AG20443 (cell line): Measurements from ENCODE around the gene ATXN7.
A peak's percentile ranks its signal among the peaks of the same experiment; 100 is the strongest.

Experiments used
- DNase-seq: peaks from one replicate; pipeline ENCODE4 v3.0.0; 2012; ENCODE audit warnings: low spot score, mixed read lengths

ATXN7 gene

GRCh38 chr3:64019879-64020278, 156.2 kb downstream of the ATXN7 start:
- DNase-seq = no peak

- DNase-seq = no peak
Observed at GRCh38 chr3:64021922-64022321, 158.3 kb downstream of the ATXN7 start.

GRCh38 chr3:64022451-64023186, 159.0 kb downstream of the ATXN7 start:
- peak; percentile 20 for DNase-seq

- peak; percentile 97 for DNase-seq
Observed at GRCh38 chr3:64023187-64023860, 159.7 kb downstream of the ATXN7 start, which contains the start of gene PSMD6. Gene PSMD6, minus strand, starts transcription at chr3:64023494. Its CDS starts 75 bp downstream, at chr3:64023419.

- DNase-seq = no peak
Observed at GRCh38 chr3:64023861-64024223, 160.2 kb downstream of the ATXN7 start.

DNA sequence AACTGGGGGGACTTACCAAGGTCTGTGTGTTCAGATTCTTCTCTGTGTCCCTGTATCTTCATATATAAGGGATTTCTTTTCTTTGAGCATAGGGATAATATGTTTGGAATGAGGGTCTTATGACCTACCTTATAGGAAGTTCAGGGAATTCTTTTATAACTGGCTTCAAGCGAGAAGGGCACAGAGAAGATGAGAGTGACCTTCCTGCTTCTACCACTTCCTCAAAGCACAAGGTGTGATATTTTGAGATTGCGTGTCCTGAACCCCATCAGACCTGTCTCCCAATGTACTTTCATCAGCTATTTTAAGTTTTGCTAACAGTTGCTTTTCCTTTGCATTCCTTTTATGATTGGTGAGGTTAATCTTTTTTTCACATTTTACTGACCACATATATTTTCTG, 162.7 kb downstream of the ATXN7 start:
- DNase-seq = no peak

DNA sequence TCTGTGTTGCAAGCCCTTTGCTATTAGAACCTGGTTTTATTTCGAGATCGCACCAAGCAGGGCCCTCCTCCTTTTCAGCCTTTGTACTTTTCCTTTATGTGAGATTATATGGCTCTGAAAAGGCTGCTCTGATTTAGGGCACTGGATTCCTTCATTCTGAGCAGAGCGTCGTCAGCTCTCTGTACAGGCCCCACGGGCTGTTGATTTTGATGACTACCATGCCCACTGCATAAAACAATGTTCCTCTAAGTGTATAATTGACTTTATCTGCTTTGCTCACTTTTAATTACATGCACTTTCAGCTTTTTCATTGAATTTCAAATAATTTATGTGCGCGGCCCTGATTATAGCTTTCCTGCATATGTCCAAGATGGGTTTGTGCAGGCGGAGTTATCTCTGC, 164.0 kb downstream of the ATXN7 start:
- no peak for DNase-seq

DNA sequence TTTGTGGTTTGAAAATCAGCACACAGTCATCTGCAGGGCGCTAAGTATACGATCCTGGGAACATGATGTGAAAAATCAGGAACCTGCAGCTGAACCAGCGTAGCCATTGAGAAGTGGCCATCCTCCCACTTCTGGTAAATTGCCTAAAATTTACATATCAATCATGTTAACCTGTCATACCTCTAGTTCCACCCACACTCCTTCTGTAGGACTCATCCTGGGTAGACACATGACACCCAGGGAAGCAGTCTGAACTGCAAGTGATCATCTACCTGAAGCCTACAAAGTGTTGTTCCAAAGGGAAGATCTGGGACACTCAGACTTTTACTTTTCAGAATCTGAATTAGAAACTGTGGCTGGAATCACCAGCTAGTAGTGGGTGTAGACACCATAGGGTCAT, 165.1 kb downstream of the ATXN7 start:
- DNase-seq = no peak

DNA sequence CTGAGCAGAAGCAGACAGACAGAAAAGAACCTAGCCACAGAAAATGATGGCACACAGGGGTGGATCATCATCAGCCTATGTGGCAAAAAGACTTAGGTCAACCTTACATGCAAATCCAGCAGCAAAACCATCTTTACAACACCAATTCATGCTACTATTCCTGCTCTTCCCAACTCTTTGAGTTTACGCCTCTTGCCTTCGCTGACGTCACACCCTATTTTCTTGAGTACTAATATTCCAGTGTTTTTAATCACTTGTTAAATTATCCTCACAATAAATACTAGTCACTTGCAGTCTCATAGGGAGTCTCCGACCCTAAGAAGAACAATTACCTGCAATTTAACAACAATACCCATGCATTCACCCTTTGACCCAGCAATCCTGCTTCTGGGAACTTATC, 165.6 kb downstream of the ATXN7 start:
- no peak for DNase-seq

GRCh38 chr3:64030741-64031140, 167.1 kb downstream of the ATXN7 start:
- DNase-seq = peak; percentile 78

- no peak for DNase-seq
Observed at GRCh38 chr3:64031540-64032508, 168.2 kb downstream of the ATXN7 start.

DNA sequence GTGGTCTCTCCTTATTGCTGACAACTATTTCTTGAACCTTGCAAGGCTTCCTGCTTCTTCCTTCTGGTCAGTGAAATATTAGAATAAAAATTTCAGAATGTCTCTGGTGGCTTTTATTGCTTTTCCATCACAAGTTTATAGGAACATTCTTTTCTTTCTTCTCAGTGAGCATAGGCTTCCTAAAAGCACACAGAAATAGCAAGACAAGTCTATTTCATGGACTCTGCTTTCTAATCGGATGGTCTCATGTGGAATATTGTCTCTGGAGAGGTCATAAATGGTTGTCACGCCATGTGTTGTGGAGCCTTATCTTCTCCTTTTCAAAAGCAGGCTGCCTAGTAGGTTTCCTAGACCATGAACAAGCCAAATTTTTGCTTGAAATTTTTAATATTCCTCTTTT, 169.4 kb downstream of the ATXN7 start:
- DNase-seq = no peak

DNA sequence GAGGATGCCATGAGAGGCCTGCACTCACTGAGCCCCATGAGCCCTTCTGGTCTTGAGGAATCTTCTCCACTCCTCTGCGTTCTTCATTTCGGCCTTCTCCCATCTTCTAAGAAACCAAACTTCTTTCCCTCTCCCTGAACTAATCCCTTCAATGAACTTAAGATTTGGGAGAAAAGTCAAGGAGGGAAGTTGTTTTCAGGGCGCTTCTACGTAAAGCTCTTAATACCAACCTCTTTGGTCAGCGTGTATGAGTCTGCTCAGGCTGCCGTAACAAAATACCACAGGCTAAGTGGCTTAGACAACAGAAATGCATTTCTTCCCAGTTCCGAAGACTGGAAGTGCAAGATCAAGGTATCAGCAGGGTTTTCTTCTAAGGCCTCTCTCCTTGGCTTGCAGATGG, 173.4 kb downstream of the ATXN7 start:
- DNase-seq = no peak

- DNase-seq = no peak
Observed at GRCh38 chr3:64038253-64038767, 174.6 kb downstream of the ATXN7 start.

DNA sequence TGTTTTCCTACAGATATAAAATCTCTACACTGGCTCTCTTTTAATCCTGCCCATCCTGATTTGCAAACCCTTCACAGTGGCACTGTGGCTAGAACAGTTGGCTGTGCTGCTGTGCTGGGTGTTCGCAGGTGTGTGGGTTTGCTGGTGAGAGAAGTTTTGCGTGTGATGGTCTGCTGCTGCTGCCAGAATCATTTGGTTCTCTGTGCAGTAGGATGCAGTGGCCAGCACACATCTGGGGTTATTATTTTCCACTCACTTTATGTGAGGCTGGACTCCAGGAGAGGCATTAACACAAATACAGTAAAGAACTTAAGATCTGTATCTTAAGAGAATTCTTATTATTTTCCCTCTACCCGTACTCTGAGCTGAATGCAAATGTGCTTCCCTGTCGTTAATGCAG, 175.7 kb downstream of the ATXN7 start:
- DNase-seq = no peak

DNA sequence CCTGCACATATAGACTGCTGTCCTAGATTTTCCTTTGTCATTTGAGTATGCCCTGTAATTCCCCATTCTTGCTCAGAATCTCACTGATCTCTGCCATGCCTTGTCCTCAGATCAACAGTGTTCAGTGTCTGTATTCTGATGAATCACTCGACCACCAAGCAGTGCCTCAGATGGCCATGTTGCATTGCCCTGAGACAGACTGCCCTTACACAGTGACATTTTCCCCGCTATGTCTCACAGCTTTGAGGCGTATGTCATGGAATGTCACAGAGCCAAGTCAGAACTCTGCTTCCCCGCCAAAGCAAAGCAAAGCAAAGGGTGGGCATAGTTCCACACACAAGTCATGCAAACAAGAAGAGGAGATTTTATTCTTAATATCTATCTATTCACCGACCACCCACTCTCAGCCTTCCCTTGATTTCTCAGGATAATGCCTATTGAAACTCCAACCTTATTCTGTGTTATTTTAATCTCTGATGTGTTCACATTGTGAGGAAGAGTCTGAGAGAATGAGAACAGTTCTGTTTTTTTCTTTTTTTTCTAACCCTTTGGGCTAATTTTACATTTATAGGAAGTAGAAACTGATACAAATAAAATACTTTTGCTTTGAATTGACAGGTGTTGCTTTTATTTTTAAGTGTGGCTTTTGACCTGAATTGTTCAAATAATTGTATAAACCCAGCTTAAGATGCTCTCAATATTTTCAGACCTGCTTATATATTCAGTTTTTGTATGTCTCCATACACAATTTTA, 176.5 kb downstream of the ATXN7 start:
- no peak for DNase-seq

- no peak for DNase-seq
Observed at GRCh38 chr3:64042952-64043351, 179.3 kb downstream of the ATXN7 start.

- DNase-seq = no peak
Observed at GRCh38 chr3:64046592-64046991, 182.9 kb downstream of the ATXN7 start.

DNA sequence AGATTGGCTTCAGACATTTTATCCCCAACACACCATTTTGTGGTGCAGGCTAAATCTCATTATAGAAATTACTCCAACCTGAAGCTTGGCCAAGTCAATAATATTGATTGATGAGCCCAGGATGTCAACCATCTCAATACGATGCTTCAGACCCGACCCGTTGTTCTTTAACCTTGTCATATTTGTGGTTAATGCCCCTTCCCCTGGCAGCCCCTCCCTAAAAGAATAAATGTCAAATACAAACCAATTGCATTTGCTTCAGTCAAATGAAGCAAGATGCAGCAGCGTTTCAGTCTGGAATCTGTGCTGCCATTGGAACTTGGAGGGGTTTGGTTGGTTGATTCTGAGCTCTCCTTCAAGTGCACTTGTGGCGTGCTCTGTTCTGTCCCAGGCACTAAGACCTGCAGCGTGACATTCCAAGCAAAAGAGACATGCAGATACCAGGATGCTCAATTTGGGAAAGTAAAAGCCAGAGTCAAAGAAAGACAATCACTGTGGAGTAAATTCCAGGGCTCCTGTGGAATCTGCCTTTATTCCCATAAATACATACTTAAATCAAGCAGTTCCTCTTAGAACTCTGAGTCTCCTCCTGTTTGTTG, 183.4 kb downstream of the ATXN7 start:
- no peak for DNase-seq

GRCh38 chr3:64047787-64048186, 184.1 kb downstream of the ATXN7 start:
- DNase-seq = no peak

DNA sequence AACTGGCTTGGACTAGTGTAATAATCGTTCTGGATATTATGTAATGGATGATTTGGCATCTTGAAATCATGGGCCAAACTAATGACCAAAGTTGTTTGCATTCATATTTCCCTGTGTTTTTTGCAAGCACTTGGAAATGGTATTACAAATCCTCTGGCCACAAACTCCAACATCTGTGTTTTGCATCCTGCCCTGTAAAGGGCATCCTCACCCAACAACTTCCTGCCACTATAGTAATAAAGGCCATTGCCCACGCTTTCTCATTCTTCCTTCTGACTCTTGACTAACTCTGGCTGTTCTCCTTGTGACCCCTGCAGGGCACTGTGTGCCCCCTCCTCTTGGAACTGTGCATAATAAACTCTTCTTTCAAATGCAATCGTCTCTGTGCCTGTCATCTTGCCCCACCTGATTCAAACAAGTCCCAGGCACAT, 185.0 kb downstream of the ATXN7 start:
- peak; percentile 59 for DNase-seq
